ENCODE measurements around the gene CEPT1.

CEPT1 gene

GRCh38 chr1:111199329-111199728 is 59.3 kb downstream of the CEPT1 start:
- Histone ChIP-seq H3K4me3 (ENCODE audit: low read length) (no peak overlapping the region), H3K9me3 (ENCODE audit: control insufficient read depth, low read length) (no peaks in the 10 kb centered on the region), H3K27me3 (ENCODE audit: control insufficient read depth, insufficient read depth, low read length) (no peaks in the 10 kb centered on the region), H3K36me3 (ENCODE audit: control insufficient read depth, insufficient read depth, low read length) (peaks cover 18% of the 10 kb centered on the region), H3K9ac (ENCODE audit: low read length) (no peak overlapping the region), H3K4me1 (ENCODE audit: control insufficient read depth, insufficient read depth, low read length) (peaks cover 65% of the 10 kb centered on the region)

GRCh38 chr1:111199881-111200801 is 60.1 kb downstream of the CEPT1 start, which contains the start of gene DENND2D:
DENND2D (minus strand) TSS chr1:111200646; CDS start chr1:111200459, 187 bp downstream.
- H3K36me3 ChIP-seq (ENCODE audit: control insufficient read depth, insufficient read depth, low read length) = peaks cover 18% of the 10 kb centered on the region
- no peak within 1 kb of the TSS for H3K4me3 ChIP-seq (ENCODE audit: low read length)
- peak within 1 kb of the TSS; percentile 38 for H3K9ac ChIP-seq (ENCODE audit: low read length)
- no peaks in the 10 kb centered on the region for H3K27me3 ChIP-seq (ENCODE audit: control insufficient read depth, insufficient read depth, low read length)
- peaks cover 64% of the 10 kb centered on the region for H3K4me1 ChIP-seq (ENCODE audit: control insufficient read depth, insufficient read depth, low read length)
- H3K9me3 ChIP-seq (ENCODE audit: control insufficient read depth, low read length) = no peaks in the 10 kb centered on the region

- H3K9ac ChIP-seq (ENCODE audit: low read length) = peak overlapping the region; percentile 38
- H3K4me3 ChIP-seq (ENCODE audit: low read length) = no peak overlapping the region
- no peaks in the 10 kb centered on the region for H3K27me3 ChIP-seq (ENCODE audit: control insufficient read depth, insufficient read depth, low read length)
- H3K9me3 ChIP-seq (ENCODE audit: control insufficient read depth, low read length) = no peaks in the 10 kb centered on the region
- peaks cover 58% of the 10 kb centered on the region for H3K4me1 ChIP-seq (ENCODE audit: control insufficient read depth, insufficient read depth, low read length)
- peaks cover 18% of the 10 kb centered on the region for H3K36me3 ChIP-seq (ENCODE audit: control insufficient read depth, insufficient read depth, low read length)
Observed at GRCh38 chr1:111200802-111201161, 60.8 kb downstream of the CEPT1 start.

- H3K4me3 ChIP-seq (ENCODE audit: low read length) = no peak overlapping the region
- peaks cover 56% of the 10 kb centered on the region for H3K4me1 ChIP-seq (ENCODE audit: control insufficient read depth, insufficient read depth, low read length)
- H3K27me3 ChIP-seq (ENCODE audit: control insufficient read depth, insufficient read depth, low read length) = no peaks in the 10 kb centered on the region
- peaks cover 18% of the 10 kb centered on the region for H3K36me3 ChIP-seq (ENCODE audit: control insufficient read depth, insufficient read depth, low read length)
- H3K9ac ChIP-seq (ENCODE audit: low read length) = no peak overlapping the region
- no peaks in the 10 kb centered on the region for H3K9me3 ChIP-seq (ENCODE audit: control insufficient read depth, low read length)
Observed at GRCh38 chr1:111201275-111202090, 61.5 kb downstream of the CEPT1 start.

- Histone ChIP-seq H3K9ac (ENCODE audit: low read length) (peak overlapping the region; percentile 82), H3K27me3 (ENCODE audit: control insufficient read depth, insufficient read depth, low read length) (no peaks in the 10 kb centered on the region), H3K36me3 (ENCODE audit: control insufficient read depth, insufficient read depth, low read length) (peaks cover 15% of the 10 kb centered on the region), H3K4me3 (ENCODE audit: low read length) (no peak overlapping the region), H3K9me3 (ENCODE audit: control insufficient read depth, low read length) (no peaks in the 10 kb centered on the region), H3K4me1 (ENCODE audit: control insufficient read depth, insufficient read depth, low read length) (peaks cover 56% of the 10 kb centered on the region)
Observed at GRCh38 chr1:111202366-111202706, 62.3 kb downstream of the CEPT1 start.

- Histone ChIP-seq H3K9ac (ENCODE audit: low read length) (peak overlapping the region; percentile 82), H3K4me1 (ENCODE audit: control insufficient read depth, insufficient read depth, low read length) (peaks cover 56% of the 10 kb centered on the region), H3K4me3 (ENCODE audit: low read length) (peak overlapping the region; percentile 71), H3K27me3 (ENCODE audit: control insufficient read depth, insufficient read depth, low read length) (no peaks in the 10 kb centered on the region), H3K9me3 (ENCODE audit: control insufficient read depth, low read length) (no peaks in the 10 kb centered on the region), H3K36me3 (ENCODE audit: control insufficient read depth, insufficient read depth, low read length) (peaks cover 9% of the 10 kb centered on the region)
Observed at GRCh38 chr1:111202707-111203623, 62.9 kb downstream of the CEPT1 start.

- Histone ChIP-seq H3K9ac (ENCODE audit: low read length) (peak overlapping the region; percentile 82), H3K4me1 (ENCODE audit: control insufficient read depth, insufficient read depth, low read length) (peaks cover 55% of the 10 kb centered on the region), H3K4me3 (ENCODE audit: low read length) (peak overlapping the region; percentile 71), H3K27me3 (ENCODE audit: control insufficient read depth, insufficient read depth, low read length) (no peaks in the 10 kb centered on the region), H3K36me3 (ENCODE audit: control insufficient read depth, insufficient read depth, low read length) (peaks cover 1% of the 10 kb centered on the region), H3K9me3 (ENCODE audit: control insufficient read depth, low read length) (no peaks in the 10 kb centered on the region)
Observed at GRCh38 chr1:111203681-111204200, 63.7 kb downstream of the CEPT1 start.

GRCh38 chr1:111204201-111204982 is 64.4 kb downstream of the CEPT1 start:
- Histone ChIP-seq H3K9me3 (ENCODE audit: control insufficient read depth, low read length) (no peaks in the 10 kb centered on the region), H3K4me1 (ENCODE audit: control insufficient read depth, insufficient read depth, low read length) (peaks cover 49% of the 10 kb centered on the region), H3K36me3 (ENCODE audit: control insufficient read depth, insufficient read depth, low read length) (no peaks in the 10 kb centered on the region), H3K9ac (ENCODE audit: low read length) (peak overlapping the region; percentile 82), H3K27me3 (ENCODE audit: control insufficient read depth, insufficient read depth, low read length) (no peaks in the 10 kb centered on the region), H3K4me3 (ENCODE audit: low read length) (peak overlapping the region; percentile 25)

GRCh38 chr1:111204983-111205713 is 65.1 kb downstream of the CEPT1 start:
- H3K27me3 ChIP-seq (ENCODE audit: control insufficient read depth, insufficient read depth, low read length) = no peaks in the 10 kb centered on the region
- peaks cover 41% of the 10 kb centered on the region for H3K4me1 ChIP-seq (ENCODE audit: control insufficient read depth, insufficient read depth, low read length)
- no peak overlapping the region for H3K4me3 ChIP-seq (ENCODE audit: low read length)
- no peaks in the 10 kb centered on the region for H3K36me3 ChIP-seq (ENCODE audit: control insufficient read depth, insufficient read depth, low read length)
- H3K9me3 ChIP-seq (ENCODE audit: control insufficient read depth, low read length) = no peaks in the 10 kb centered on the region
- H3K9ac ChIP-seq (ENCODE audit: low read length) = no peak overlapping the region

GRCh38 chr1:111205714-111206050 is 65.7 kb downstream of the CEPT1 start:
- H3K36me3 ChIP-seq (ENCODE audit: control insufficient read depth, insufficient read depth, low read length) = no peaks in the 10 kb centered on the region
- no peak overlapping the region for H3K9ac ChIP-seq (ENCODE audit: low read length)
- peaks cover 36% of the 10 kb centered on the region for H3K4me1 ChIP-seq (ENCODE audit: control insufficient read depth, insufficient read depth, low read length)

More at GRCh38 chr1:111205714-111206050, 65.7 kb downstream of the CEPT1 start:
- Histone ChIP-seq H3K27me3 (ENCODE audit: control insufficient read depth, insufficient read depth, low read length) (no peaks in the 10 kb centered on the region), H3K4me3 (ENCODE audit: low read length) (no peak overlapping the region), H3K9me3 (ENCODE audit: control insufficient read depth, low read length) (no peaks in the 10 kb centered on the region)
